CD4-positive, alpha-beta T cell (primary cell): ENCODE results near the gene NINL. TPM values are rescaled to one million over a fixed set of nuclear protein-coding genes. Genes with fewer than 3 reads are reported as not detected.

Source experiments
- ATAC-seq: fragments of 200-7000 bp; cut with Tn5 transposase; one replicate; pipeline ENCODE4 v1.10.0; 2022; ENCODE audit warnings: mild to moderate bottlenecking; ENCODE audit not compliant: poor library complexity
- CTCF ChIA-PET: fragments of 350-600 bp; sonication (Branson Sonifier 250); formaldehyde crosslinking; loops from one replicate; lab custom pipeline; 2021; ENCODE audit warnings: antibody characterized with exemption, inconsistent platforms; lab: Charles Lee
- POLR2A ChIA-PET: fragments of 350-600 bp; sonication (Branson Sonifier 250); formaldehyde crosslinking; loops from one replicate; lab custom pipeline; 2021; ENCODE audit warnings: antibody characterized with exemption, inconsistent platforms; lab: Charles Lee
- DNase-seq, 14 experiments: peaks; one replicate each; pipeline ENCODE4 v3.0.0-alpha.2; 2013 to 2020; ENCODE audit warnings: mixed read lengths in 2 of 14
- H3K27ac ChIP-seq, 2 donors: one replicate each; pipeline versions ENCODE4 v1.5.1 to v1.7.0; 2013; ENCODE audit warnings: low read length in 2 of 2, low read depth in 1 of 2, mild to moderate bottlenecking in 1 of 2
- H3K27me3 ChIP-seq, 2 experiments: 1 replicate in 1 of 2; 2 replicates in 1 of 2; pipeline versions ENCODE4 v1.6.1 to v1.7.0; 2013; ENCODE audit warnings: low read length in 2 of 2, control low read depth in 1 of 2, mild to moderate bottlenecking in 1 of 2, moderate library complexity in 1 of 2; ENCODE audit not compliant: insufficient read depth in 2 of 2, control insufficient read depth in 1 of 2
- H3K36me3 ChIP-seq: one replicate; pipeline ENCODE4 v1.6.1; 2013; ENCODE audit warnings: low read length, control low read depth; ENCODE audit not compliant: insufficient read depth
- H3K4me1 ChIP-seq: one replicate; pipeline ENCODE4 v1.6.1; 2013; ENCODE audit warnings: low read length, control low read depth; ENCODE audit not compliant: insufficient read depth
- H3K4me3 ChIP-seq: one replicate; pipeline ENCODE4 v1.5.1; 2013; ENCODE audit warnings: mild to moderate bottlenecking, low read length, moderate library complexity
- H3K9me3 ChIP-seq, 2 experiments: 1 replicate in 1 of 2; 2 replicates in 1 of 2; pipeline versions ENCODE4 v1.6.1 to v1.7.0; 2013; ENCODE audit warnings: low read length in 2 of 2, mild to moderate bottlenecking in 2 of 2, control low read depth in 1 of 2, moderate library complexity in 1 of 2; ENCODE audit not compliant: control insufficient read depth in 1 of 2, insufficient read depth in 1 of 2
- H3K27ac Mint-ChIP-seq: one replicate; pipeline ENCODE4 v1.8.0; 2020; ENCODE audit warnings: mixed read lengths
- H3K27me3 Mint-ChIP-seq: one replicate; pipeline ENCODE4 v1.8.0; 2021; ENCODE audit warnings: mixed read lengths
- H3K36me3 Mint-ChIP-seq: one replicate; pipeline ENCODE4 v1.8.0; 2021; ENCODE audit warnings: low read depth, mixed read lengths
- H3K4me1 Mint-ChIP-seq: one replicate; pipeline ENCODE4 v1.8.0; 2021; ENCODE audit warnings: low read depth, mixed read lengths
- H3K4me3 Mint-ChIP-seq: one replicate; pipeline ENCODE4 v1.8.0; 2020; ENCODE audit warnings: mild to moderate bottlenecking, mixed read lengths
- H3K9me3 Mint-ChIP-seq: one replicate; pipeline ENCODE4 v1.8.0; 2020; ENCODE audit warnings: mixed read lengths
- intact Hi-C, 2 experiments: fragments of 100-400 bp; cut with DNase I in 1 of 2; cut with micrococcal nuclease in 1 of 2; formaldehyde crosslinking; loops; one replicate each; pipeline versions ENCODE4 v1.15.1 to v1.9.0; 2023 to 2025; cut with DNase I, micrococcal nuclease
- total RNA-seq, 174 experiments: library from RNA in 2 of 174; stranded (reverse) in 2 of 174; gene quantifications; one replicate each; pipeline ENCODE4 v1.2.3 and lab custom pipeline; 2021 to 2026
- TF ChIP-seq, protein P1 (sequence below): fragments of 200-600 bp; IDR thresholded peaks from one replicate; pipeline ENCODE4 v1.8.0; 2022; ENCODE audit warnings: antibody characterized with exemption, mild to moderate bottlenecking

NINL gene
- total RNA-seq, 2 experiments from 2014 or later: 2.7 to 4.0 TPM

DNA sequence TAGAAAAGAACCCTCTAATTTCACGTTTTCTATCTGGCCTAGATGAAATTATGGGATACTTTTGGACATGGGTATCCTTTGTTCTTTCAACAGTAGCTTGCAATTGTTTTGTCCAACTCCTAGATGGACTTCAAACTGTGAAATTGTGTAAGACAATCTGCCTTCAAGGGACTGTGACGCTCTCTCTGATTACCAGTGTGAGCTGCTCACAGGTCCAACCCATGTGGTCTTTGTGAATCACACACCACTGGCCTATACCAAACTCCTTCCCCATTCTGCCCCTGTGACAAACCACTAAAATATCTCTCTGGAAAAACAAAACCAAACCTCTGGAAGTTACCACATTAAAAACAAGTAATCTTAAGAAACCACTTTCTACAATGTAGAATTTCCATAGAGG is 59.5 kb downstream of the NINL start:
- POLR2A ChIA-PET: no interaction called here
- H3K9me3 Mint-ChIP-seq: peaks cover 2% of the 10 kb centered on the region

DNA sequence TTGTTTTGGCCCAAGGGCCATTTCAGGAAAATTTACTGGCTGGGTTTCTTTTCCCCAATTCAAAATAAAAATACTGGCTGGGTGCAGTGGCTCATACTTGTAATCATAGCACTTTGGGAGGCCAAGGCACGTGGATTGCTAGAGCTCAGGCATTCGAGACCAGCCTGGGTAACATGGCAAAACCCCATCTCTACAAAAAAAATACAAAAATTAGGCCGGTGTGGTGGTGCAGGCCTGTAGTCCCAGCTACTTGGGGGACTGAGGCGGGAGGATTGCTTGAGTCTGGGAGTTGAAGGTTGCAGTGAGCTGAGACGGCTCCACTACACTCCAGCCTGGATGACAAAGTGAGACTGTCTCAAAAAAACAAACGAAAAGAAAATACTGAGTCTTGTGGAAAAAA is 60.0 kb downstream of the NINL start:
- Mint-ChIP-seq H3K36me3 (peaks cover 21% of the 10 kb centered on the region), H3K9me3 (peaks cover 2% of the 10 kb centered on the region), H3K4me1 (no peaks in the 10 kb centered on the region), H3K4me3 (no peak overlapping the region), H3K27ac (no peak overlapping the region), H3K27me3 (no peaks in the 10 kb centered on the region)
- no peak for ATAC-seq
- ChIA-PET POLR2A (no interaction called here), CTCF (no interaction called here)
- no peaks in the 10 kb centered on the region for H3K36me3 ChIP-seq
- H3K9me3 ChIP-seq: peaks cover 0 to 5% of the 10 kb centered on the region in 2 experiments
- H3K4me1 ChIP-seq: no peaks in the 10 kb centered on the region
- H3K27me3 ChIP-seq: no peaks in the 10 kb centered on the region
- no peak overlapping the region for H3K4me3 ChIP-seq
- TF ChIP-seq, protein P1, sequence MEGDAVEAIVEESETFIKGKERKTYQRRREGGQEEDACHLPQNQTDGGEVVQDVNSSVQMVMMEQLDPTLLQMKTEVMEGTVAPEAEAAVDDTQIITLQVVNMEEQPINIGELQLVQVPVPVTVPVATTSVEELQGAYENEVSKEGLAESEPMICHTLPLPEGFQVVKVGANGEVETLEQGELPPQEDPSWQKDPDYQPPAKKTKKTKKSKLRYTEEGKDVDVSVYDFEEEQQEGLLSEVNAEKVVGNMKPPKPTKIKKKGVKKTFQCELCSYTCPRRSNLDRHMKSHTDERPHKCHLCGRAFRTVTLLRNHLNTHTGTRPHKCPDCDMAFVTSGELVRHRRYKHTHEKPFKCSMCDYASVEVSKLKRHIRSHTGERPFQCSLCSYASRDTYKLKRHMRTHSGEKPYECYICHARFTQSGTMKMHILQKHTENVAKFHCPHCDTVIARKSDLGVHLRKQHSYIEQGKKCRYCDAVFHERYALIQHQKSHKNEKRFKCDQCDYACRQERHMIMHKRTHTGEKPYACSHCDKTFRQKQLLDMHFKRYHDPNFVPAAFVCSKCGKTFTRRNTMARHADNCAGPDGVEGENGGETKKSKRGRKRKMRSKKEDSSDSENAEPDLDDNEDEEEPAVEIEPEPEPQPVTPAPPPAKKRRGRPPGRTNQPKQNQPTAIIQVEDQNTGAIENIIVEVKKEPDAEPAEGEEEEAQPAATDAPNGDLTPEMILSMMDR: no peak
- no peak overlapping the region for H3K27ac ChIP-seq
- intact Hi-C loops: no loop called here
- DNase-seq: no peak

More for the DNA sequence above, 59.5 kb downstream of the NINL start:
- peaks cover 16% of the 10 kb centered on the region for H3K36me3 Mint-ChIP-seq
- H3K27ac ChIP-seq: no peak overlapping the region
- no peak overlapping the region for H3K27ac Mint-ChIP-seq
- no peaks in the 10 kb centered on the region for H3K27me3 Mint-ChIP-seq
- no peak overlapping the region for H3K4me3 ChIP-seq
- H3K4me3 Mint-ChIP-seq: no peak overlapping the region
- no peak for DNase-seq
- TF ChIP-seq, protein P1: no peak
- CTCF ChIA-PET: no interaction called here
- no peaks in the 10 kb centered on the region for H3K4me1 ChIP-seq
- no peak for ATAC-seq
- H3K9me3 ChIP-seq: peaks cover 0 to 5% of the 10 kb centered on the region in 2 experiments
- no peaks in the 10 kb centered on the region for H3K27me3 ChIP-seq
- H3K4me1 Mint-ChIP-seq: no peaks in the 10 kb centered on the region
- intact Hi-C loops: no loop called here
- no peaks in the 10 kb centered on the region for H3K36me3 ChIP-seq

DNA sequence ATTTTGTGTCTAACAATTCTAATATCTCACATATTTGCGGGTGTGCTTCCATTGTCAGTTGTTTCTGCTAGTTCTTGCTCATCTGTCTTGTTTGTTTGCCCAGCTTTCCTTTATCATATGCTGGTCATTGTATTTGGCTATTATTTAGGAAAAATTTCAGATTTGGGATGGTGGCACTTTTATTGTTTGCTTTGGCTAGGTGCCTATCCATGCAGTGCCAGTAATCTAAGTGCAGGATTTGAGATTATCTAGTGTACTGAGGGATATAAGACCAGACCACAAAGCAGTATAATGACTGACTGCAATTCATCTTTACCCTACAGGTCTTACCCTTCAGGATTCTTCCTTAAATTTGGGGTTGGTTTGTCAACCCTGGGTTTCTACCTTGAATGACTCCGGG is 63.9 kb downstream of the NINL start:
- no peaks in the 10 kb centered on the region for H3K4me1 Mint-ChIP-seq
- intact Hi-C loops: no loop called here
- no peak overlapping the region for H3K4me3 Mint-ChIP-seq

More for the DNA sequence above, 63.9 kb downstream of the NINL start:
- Histone ChIP-seq H3K36me3 (no peaks in the 10 kb centered on the region), H3K4me3 (no peak overlapping the region), H3K4me1 (no peaks in the 10 kb centered on the region), H3K9me3 (peaks cover 0 to 8% of the 10 kb centered on the region in 2 experiments), H3K27ac (no peak overlapping the region), H3K27me3 (no peaks in the 10 kb centered on the region)
- ChIA-PET CTCF (no interaction called here), POLR2A (no interaction called here)
- no peaks in the 10 kb centered on the region for H3K27me3 Mint-ChIP-seq
- H3K9me3 Mint-ChIP-seq: peaks cover 2% of the 10 kb centered on the region
- ATAC-seq: no peak
- TF ChIP-seq, protein P1: no peak
- peaks cover 40% of the 10 kb centered on the region for H3K36me3 Mint-ChIP-seq
- DNase-seq: no peak
- H3K27ac Mint-ChIP-seq: no peak overlapping the region
